ENCODE results near the gene ZNF207.
A peak's percentile ranks its signal among the peaks of the same experiment; 100 is the strongest.

The ZNF207 gene

GRCh38 chr17:32333187-32333586 is 16.8 kb upstream of the ZNF207 start:
- H3K4me3 ChIP-seq (ENCODE audit: control insufficient read depth, low read depth, low read length) = no peak overlapping the region
- no peak for DNase-seq (ENCODE audit: low read depth)

GRCh38 chr17:32335046-32335445 is 14.9 kb upstream of the ZNF207 start:
- no peak for DNase-seq (ENCODE audit: low read depth)
- no peak overlapping the region for H3K4me3 ChIP-seq (ENCODE audit: control insufficient read depth, low read depth, low read length)
- no peak for TF ChIP-seq CTCF (conservative IDR thresholded peaks at IDR 0.05; ENCODE audit: control insufficient read depth, insufficient read depth, low read depth, low read length)

More at GRCh38 chr17:32333187-32333586, 16.8 kb upstream of the ZNF207 start:
- TF ChIP-seq CTCF (conservative IDR thresholded peaks at IDR 0.05; ENCODE audit: control insufficient read depth, insufficient read depth, low read depth, low read length) = no peak

GRCh38 chr17:32335687-32336086 is 14.3 kb upstream of the ZNF207 start:
- TF ChIP-seq CTCF (conservative IDR thresholded peaks at IDR 0.05; ENCODE audit: control insufficient read depth, insufficient read depth, low read depth, low read length) = no peak
- H3K4me3 ChIP-seq (ENCODE audit: control insufficient read depth, low read depth, low read length) = no peak overlapping the region
- peak; percentile 72 for DNase-seq (ENCODE audit: low read depth)

- DNase-seq (ENCODE audit: low read depth) = peak; percentile 28
- H3K4me3 ChIP-seq (ENCODE audit: control insufficient read depth, low read depth, low read length) = peak overlapping the region; percentile 71
- TF ChIP-seq CTCF (conservative IDR thresholded peaks at IDR 0.05; ENCODE audit: control insufficient read depth, insufficient read depth, low read depth, low read length) = peak; percentile 25
Measured at GRCh38 chr17:32341141-32341856, 8.7 kb upstream of the ZNF207 start.

- H3K4me3 ChIP-seq (ENCODE audit: control insufficient read depth, low read depth, low read length) = peak within 1 kb of the TSS; percentile 71
- peak; percentile 72 for DNase-seq (ENCODE audit: low read depth)
- TF ChIP-seq CTCF (conservative IDR thresholded peaks at IDR 0.05; ENCODE audit: control insufficient read depth, insufficient read depth, low read depth, low read length) = no peak
Measured at GRCh38 chr17:32341857-32342602, 7.9 kb upstream of the ZNF207 start, which contains the start of gene C17orf75. Gene C17orf75 (minus strand): TSS chr17:32342173. CDS start chr17:32342139, 34 bp downstream.

- no peak for TF ChIP-seq CTCF (conservative IDR thresholded peaks at IDR 0.05; ENCODE audit: control insufficient read depth, insufficient read depth, low read depth, low read length)
- peak overlapping the region; percentile 71 for H3K4me3 ChIP-seq (ENCODE audit: control insufficient read depth, low read depth, low read length)
- no peak for DNase-seq (ENCODE audit: low read depth)
Measured at GRCh38 chr17:32342603-32343325, 7.2 kb upstream of the ZNF207 start.
